HL-60 (cell line): Measurements from ENCODE around the gene PLEKHG4B.

ENCODE experiments used
- CTCF ChIP-seq: IDR thresholded peaks from one replicate; pipeline ENCODE4 v1.5.1; 2011; ENCODE audit warnings: low read length, control low read depth, inconsistent platforms; ENCODE audit not compliant: insufficient read depth
- GABPA ChIP-seq: IDR thresholded peaks from 2 replicates; pipeline ENCODE4 v1.6.1; 2012; ENCODE audit warnings: low read depth
- POLR2AphosphoS5 ChIP-seq: IDR thresholded peaks from 2 replicates; pipeline ENCODE4 v1.6.1; 2012; ENCODE audit warnings: low read depth
- REST ChIP-seq: IDR thresholded peaks from 2 replicates; pipeline ENCODE4 v1.6.1; 2012; ENCODE audit warnings: low read depth; ENCODE audit not compliant: insufficient replicate concordance

GRCh38 chr5:179401-179800 lies 87.4 kb downstream of the PLEKHG4B start:
- TF ChIP-seq CTCF (no peak), POLR2AphosphoS5 (no peak), GABPA (no peak), REST (no peak)
